ENCODE data around the gene ADPRS.

ADPRS gene

DNA sequence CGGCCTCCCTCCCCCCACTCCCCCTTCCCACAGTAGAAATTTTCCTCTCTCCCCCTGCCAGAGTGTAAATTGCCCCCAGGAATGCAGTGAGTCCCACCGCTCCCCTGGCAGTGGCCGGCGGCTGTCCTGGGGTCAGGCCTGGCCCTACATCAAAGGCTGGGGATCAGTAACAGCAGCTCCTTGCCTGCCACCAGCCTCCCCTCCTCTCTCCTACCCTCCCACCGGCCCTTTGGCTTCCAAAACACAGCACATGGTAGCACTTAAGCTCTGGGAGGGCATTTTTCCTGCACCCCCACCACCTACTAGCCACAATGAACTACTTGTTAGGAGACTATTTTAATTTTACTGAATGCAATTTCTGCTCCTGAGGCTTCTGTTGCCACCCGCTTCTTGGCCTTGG, 45.3 kb downstream of the ADPRS start:
- DNase-seq: no peak

GRCh38 chr1:36134505-36135329, 46.0 kb downstream of the ADPRS start:
- DNase-seq: peak; percentile 41 to 83

DNA sequence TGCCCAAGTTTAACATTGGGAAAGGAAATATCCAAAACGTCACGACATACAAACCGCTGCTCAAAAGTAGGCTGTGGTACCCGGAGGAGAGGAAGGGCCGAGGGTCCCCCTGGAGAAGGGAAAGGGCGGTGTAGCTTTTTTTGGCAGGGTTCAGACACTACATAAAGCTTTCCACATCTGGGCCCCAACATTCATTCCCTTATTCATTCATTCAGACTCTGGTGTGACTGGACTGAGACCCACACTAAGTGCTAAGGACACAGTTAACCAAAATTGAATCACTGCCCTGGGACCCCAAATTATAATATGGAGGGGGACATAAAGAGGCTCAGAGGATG, 46.6 kb downstream of the ADPRS start:
- no peak for DNase-seq

DNA sequence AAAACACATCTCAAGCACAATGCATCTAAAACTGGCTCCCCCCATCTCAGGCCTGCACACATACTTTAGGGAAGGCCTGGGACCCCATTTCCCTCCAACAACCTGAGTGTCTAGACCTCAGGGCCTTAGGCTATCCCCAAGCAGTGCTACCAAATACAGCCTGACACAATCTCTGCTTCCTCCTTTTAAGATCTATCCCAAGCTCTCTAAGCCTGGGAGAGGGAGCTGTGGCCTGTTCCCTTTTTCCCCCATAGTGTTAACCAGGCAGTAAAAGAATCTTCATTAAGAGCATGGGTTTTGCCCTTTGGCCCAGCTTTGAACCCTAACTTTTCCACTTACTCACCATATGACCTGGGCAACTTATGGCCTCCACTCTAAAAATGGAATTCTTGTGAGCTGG, 47.1 kb downstream of the ADPRS start:
- DNase-seq: no peak

GRCh38 chr1:36136535-36136934, 47.8 kb downstream of the ADPRS start:
- DNase-seq: no peak

DNA sequence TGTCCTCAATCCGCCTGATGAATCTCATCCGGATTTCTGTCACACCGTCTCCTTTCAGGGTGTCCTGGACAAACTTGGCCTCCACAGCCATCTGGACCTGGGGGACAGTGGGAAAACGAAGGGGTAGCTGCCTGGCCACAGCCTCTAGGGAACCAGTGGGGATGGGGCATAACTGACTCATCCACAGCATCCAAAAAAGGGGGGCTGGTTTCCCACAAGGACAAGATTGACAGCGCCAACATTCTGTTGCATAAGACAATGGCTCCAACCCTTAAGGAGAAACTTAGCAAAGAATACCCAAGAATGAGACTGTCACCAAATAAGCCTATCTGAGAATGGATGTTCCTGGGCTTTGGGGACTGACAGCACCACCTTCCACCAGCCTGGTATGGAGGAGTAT, 48.5 kb downstream of the ADPRS start:
- DNase-seq: no peak

- DNase-seq: no peak
Observed at GRCh38 chr1:36137776-36138175, 49.1 kb downstream of the ADPRS start.

DNA sequence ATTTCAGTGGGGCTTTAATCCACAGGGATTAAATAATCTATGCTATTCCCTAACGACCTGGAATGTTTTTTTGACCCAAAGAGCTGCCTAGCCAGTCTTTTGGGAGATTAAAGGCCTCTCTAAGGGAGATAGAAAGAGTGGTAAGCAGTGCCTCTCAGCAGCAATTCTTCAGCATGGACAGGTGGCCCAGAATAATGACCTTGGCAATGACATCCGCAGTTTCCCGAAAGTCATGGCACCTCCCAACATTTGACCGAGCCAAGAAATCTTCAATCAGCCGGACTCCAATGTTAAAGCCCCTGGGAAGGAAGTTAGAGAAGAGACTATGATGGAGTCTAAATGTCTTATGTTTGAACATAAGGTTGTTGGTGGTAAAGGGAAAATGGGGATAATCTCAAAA, 50.8 kb downstream of the ADPRS start:
- DNase-seq: no peak

DNA sequence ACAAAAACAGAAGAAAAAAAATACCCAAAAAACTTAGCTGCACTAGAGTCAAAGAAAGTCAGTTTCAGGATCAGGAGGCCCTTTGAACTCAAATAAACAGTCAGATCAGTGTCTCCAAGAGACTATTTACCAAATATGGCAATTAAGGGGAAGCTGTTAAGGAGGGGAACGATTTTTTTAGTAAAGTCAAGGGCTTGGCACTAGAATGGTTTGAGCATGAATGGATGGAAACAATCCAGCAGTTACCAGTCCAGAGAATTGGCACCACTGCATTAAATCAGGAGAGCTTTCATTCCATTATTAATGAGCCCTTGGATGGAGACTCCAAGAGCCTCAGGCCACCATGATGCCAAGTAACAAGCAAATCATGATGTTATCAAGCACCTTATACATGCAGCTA, 53.4 kb downstream of the ADPRS start:
- DNase-seq: no peak

- DNase-seq: no peak
Observed at GRCh38 chr1:36143424-36143823, 54.7 kb downstream of the ADPRS start.

Measured in NCI-H526 (cell line).